Measurements from ENCODE around the gene VTI1A.

- TF ChIP-seq CTCF (IDR thresholded peaks at IDR 0.05; ENCODE audit: low read depth, low read length) (no peak), MYC (IDR thresholded peaks at IDR 0.05; ENCODE audit: low read depth, low read length) (no peak), POLR2A (IDR thresholded peaks at IDR 0.05; ENCODE audit: extremely low read depth, insufficient read length) (no peak)
Observed at GRCh38 chr10:112802411-112803022, 355.5 kb downstream of the VTI1A start.

Measured in NB4 (cell line).